Neural progenitor cell (in vitro differentiated cells): ENCODE measurements around the gene IL1RL2.

Experiments used
- EZH2 ChIP-seq: fragments of 200-600 bp; sonication (generic); IDR thresholded peaks from 2 replicates; pipeline ENCODE4 v1.6.1; 2017; ENCODE audit warnings: antibody characterized with exemption, mild to moderate bottlenecking, moderate library complexity
- EZH2phosphoT487 ChIP-seq: fragments of 200-600 bp; sonication (generic); IDR thresholded peaks from 2 replicates; pipeline ENCODE4 v1.6.1; 2017; ENCODE audit warnings: antibody characterized with exemption
- TF ChIP-seq, protein P1 (sequence below): fragments of 200-600 bp; sonication (generic); IDR thresholded peaks from 2 replicates; pipeline ENCODE4 v1.5.1; 2017; ENCODE audit warnings: antibody characterized with exemption, mild to moderate bottlenecking

DNA sequence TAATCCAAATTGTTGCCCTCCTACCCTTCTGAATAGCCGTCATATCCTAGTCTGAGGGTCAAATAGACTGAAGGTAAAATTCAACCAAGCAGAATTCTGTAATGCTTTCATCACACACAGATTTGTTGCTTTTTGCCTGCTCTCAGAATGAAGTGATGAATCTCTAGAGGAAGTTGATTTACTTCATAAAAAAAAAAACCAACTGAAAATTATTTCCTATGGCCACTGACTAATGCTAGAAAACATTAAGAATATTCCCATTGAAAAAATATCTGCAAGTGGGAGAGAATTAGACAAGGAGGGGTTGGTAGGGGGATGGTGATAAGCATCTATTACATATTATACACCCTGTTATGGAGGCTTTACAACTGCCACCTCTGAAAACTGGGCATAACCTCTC is 2.3 kb upstream of the IL1RL2 start:
- TF ChIP-seq, protein P1, sequence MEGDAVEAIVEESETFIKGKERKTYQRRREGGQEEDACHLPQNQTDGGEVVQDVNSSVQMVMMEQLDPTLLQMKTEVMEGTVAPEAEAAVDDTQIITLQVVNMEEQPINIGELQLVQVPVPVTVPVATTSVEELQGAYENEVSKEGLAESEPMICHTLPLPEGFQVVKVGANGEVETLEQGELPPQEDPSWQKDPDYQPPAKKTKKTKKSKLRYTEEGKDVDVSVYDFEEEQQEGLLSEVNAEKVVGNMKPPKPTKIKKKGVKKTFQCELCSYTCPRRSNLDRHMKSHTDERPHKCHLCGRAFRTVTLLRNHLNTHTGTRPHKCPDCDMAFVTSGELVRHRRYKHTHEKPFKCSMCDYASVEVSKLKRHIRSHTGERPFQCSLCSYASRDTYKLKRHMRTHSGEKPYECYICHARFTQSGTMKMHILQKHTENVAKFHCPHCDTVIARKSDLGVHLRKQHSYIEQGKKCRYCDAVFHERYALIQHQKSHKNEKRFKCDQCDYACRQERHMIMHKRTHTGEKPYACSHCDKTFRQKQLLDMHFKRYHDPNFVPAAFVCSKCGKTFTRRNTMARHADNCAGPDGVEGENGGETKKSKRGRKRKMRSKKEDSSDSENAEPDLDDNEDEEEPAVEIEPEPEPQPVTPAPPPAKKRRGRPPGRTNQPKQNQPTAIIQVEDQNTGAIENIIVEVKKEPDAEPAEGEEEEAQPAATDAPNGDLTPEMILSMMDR: no peak
- TF ChIP-seq EZH2 (no peak), EZH2phosphoT487 (no peak)
